H1 (cell line): ENCODE results near the gene CCDC15.
"Not testable (repeated sequence)": the region's sequence is repeated elsewhere in the genome, so short reads cannot be mapped to it uniquely, and the experiment has no call there.

Experiments
- BACH1 ChIP-seq: IDR thresholded peaks from 2 replicates; pipeline ENCODE4 v1.6.1; 2012; ENCODE audit warnings: low read length, improper control_type of control experiment
- CHD2 ChIP-seq: IDR thresholded peaks from 2 replicates; pipeline ENCODE4 v1.6.1; 2012; ENCODE audit warnings: low read length, improper control_type of control experiment
- CTCF ChIP-seq, 3 experiments: IDR thresholded peaks; 1 replicate in 2 of 3; 2 replicates in 1 of 3; pipeline versions ENCODE4 v1.5.1 to v1.6.1; 2011; ENCODE audit warnings: low read length in 3 of 3, mild to moderate bottlenecking in 3 of 3, inconsistent platforms in 2 of 3, low read depth in 1 of 3, moderate library complexity in 1 of 3; ENCODE audit not compliant: insufficient read depth in 1 of 3; ENCODE audit errors: control extremely low read depth in 1 of 3
- EZH2 ChIP-seq: fragments of 200-600 bp; sonication (generic); IDR thresholded peaks from 2 replicates; pipeline ENCODE4 v1.7.1; 2012; ENCODE audit warnings: low read depth, mild to moderate bottlenecking, moderate library complexity, low read length, inconsistent platforms; ENCODE audit not compliant: severe bottlenecking
- HDAC2 ChIP-seq, 2 experiments: fragments of 300-600 bp in 1 of 2; sonication (generic) in 1 of 2; IDR thresholded peaks; 2 replicates each; pipeline ENCODE4 v1.6.1; 2011 to 2012; ENCODE audit warnings: low read depth in 2 of 2, low read length in 2 of 2, mild to moderate bottlenecking in 2 of 2, moderate library complexity in 2 of 2, borderline replicate concordance in 1 of 2, inconsistent platforms in 1 of 2
- JUND ChIP-seq: IDR thresholded peaks from 2 replicates; pipeline ENCODE4 v1.6.1; 2011; ENCODE audit warnings: mild to moderate bottlenecking, improper control_type of control experiment, low read length
- KDM1A ChIP-seq: fragments of 200-600, 300-600 bp; sonication (generic); IDR thresholded peaks from 2 replicates; pipeline ENCODE4 v1.7.1; 2016; ENCODE audit warnings: mild to moderate bottlenecking, low read length, borderline replicate concordance
- POLR2A ChIP-seq, 2 experiments: IDR thresholded peaks; 1 replicate in 1 of 2; 2 replicates in 1 of 2; pipeline ENCODE4 v1.6.1; 2011; ENCODE audit warnings: low read depth in 2 of 2, low read length in 2 of 2, mild to moderate bottlenecking in 2 of 2; ENCODE audit errors: control extremely low read depth in 1 of 2
- POLR2AphosphoS5 ChIP-seq: IDR thresholded peaks from 2 replicates; pipeline ENCODE4 v1.6.1; 2011; ENCODE audit warnings: low read depth, low read length
- RXRA ChIP-seq: IDR thresholded peaks from 2 replicates; pipeline ENCODE4 v1.6.1; 2011; ENCODE audit warnings: low read depth, mild to moderate bottlenecking, low read length, moderate library complexity; ENCODE audit not compliant: insufficient read depth
- SUZ12 ChIP-seq: fragments of 200-600 bp; sonication (generic); IDR thresholded peaks from 2 replicates; pipeline ENCODE4 v1.6.1; 2012; ENCODE audit warnings: mild to moderate bottlenecking, inconsistent platforms, low read length, moderate library complexity, mixed read lengths
- TAF1 ChIP-seq: IDR thresholded peaks from 2 replicates; pipeline ENCODE4 v1.6.1; 2011; ENCODE audit warnings: mild to moderate bottlenecking, low read depth, low read length
- USF2 ChIP-seq: IDR thresholded peaks from 2 replicates; pipeline ENCODE4 v1.6.1; 2011; ENCODE audit warnings: low read length, improper control_type of control experiment
- YY1 ChIP-seq: IDR thresholded peaks from 2 replicates; pipeline ENCODE4 v1.6.1; 2011; ENCODE audit warnings: low read depth, mild to moderate bottlenecking, low read length

- TF ChIP-seq EZH2; USF2; SUZ12; POLR2AphosphoS5; BACH1; POLR2A (IDR thresholded peaks at IDR 0.05; ENCODE audit: control extremely low read depth in 1 of 2, low read depth in 2 of 2, low read length in 2 of 2); CTCF (IDR thresholded peaks at IDR 0.05; ENCODE audit: control extremely low read depth in 1 of 3, insufficient read depth in 1 of 3, low read depth in 1 of 3, low read length in 3 of 3); RXRA; JUND; CHD2; YY1; HDAC2 (IDR thresholded peaks at IDR 0.05; ENCODE audit: borderline replicate concordance in 1 of 2, low read depth in 2 of 2, low read length in 2 of 2); TAF1; KDM1A: not testable (repeated sequence)
Measured at GRCh38 chr11:125029431-125029830, 75.4 kb downstream of the CCDC15 start.
